Endothelial cell of hepatic sinusoid (primary cell): ENCODE results near the gene PDE5A.
"Not testable (repeated sequence)": the region's sequence is repeated elsewhere in the genome, so short reads cannot be mapped to it uniquely, and the experiment has no call there.

Source experiments
- in situ Hi-C: cut with HindIII; loops from 2 replicates; pipeline ENCODE4 v1.10.0; 2017; ENCODE audit warnings: low sequenced_read_pairs

PDE5A gene

GRCh38 chr4:119628281-119629141 is at the start of gene PDE5A:
Gene PDE5A, minus strand, starts transcription at chr4:119628804. Its CDS starts 133 bp downstream, at chr4:119628671.
- in situ Hi-C loops, result no loop called here

GRCh38 chr4:119676101-119676500 is 47.5 kb upstream of the PDE5A start:
- in situ Hi-C loops, result loop anchor here (5.0 kb wide), 1 partner anchor 34 kb away; no protein-coding TSS in a partner anchor

GRCh38 chr4:119675391-119675790 is 46.8 kb upstream of the PDE5A start:
- in situ Hi-C loops, result loop anchor here (5.0 kb wide), 1 partner anchor 33 kb away; no protein-coding TSS in a partner anchor

- in situ Hi-C loops, result no loop called here
Measured at GRCh38 chr4:119672938-119673337, 44.3 kb upstream of the PDE5A start.

DNA sequence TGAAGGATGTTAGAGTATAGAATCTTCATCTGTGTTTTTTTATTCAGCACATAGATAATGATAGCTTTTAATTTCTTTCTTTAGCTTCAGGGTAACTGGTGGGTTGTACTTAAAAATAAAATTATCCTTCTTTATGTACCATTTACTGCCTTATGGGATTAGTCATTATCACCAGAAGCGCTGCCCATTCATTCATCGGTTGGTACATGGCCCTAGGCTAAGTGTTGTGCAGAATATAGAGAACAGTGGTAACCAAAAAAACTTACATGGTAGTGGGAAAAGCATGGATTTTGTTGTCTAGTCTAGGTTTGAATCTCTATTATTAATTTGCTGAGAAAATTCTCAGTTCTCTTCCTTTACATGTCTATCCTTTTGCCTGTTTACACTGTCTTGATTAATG is 43.5 kb upstream of the PDE5A start:
- in situ Hi-C loops, result no loop called here

- in situ Hi-C loops, result no loop called here
Measured at GRCh38 chr4:119671205-119671604, 42.6 kb upstream of the PDE5A start.

DNA sequence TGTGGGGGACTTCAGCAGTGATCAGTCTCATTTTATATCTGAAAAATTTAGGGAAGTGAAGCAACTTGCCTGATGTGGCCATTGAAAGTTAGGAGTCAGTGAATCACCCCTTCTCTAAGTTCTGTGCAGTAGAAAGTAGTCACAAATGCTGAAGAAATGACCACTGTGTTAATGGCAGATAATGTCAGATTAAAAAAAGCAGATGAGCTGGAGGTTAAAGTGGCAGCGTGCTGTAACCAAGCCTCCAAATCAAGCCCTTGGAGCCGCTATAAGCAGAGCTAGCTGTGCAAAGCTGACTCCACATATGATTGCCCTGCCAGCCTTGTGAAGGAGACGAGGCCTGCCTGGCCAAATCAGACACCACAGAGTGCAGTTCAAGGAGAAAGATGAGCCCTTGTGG is 39.2 kb upstream of the PDE5A start:
- in situ Hi-C loops, result no loop called here

GRCh38 chr4:119666653-119667091 is 38.1 kb upstream of the PDE5A start:
- in situ Hi-C loops, result no loop called here

GRCh38 chr4:119665752-119666151 is 37.1 kb upstream of the PDE5A start:
- in situ Hi-C loops, result no loop called here

GRCh38 chr4:119664168-119664907 is 35.7 kb upstream of the PDE5A start:
- in situ Hi-C loops, result no loop called here

DNA sequence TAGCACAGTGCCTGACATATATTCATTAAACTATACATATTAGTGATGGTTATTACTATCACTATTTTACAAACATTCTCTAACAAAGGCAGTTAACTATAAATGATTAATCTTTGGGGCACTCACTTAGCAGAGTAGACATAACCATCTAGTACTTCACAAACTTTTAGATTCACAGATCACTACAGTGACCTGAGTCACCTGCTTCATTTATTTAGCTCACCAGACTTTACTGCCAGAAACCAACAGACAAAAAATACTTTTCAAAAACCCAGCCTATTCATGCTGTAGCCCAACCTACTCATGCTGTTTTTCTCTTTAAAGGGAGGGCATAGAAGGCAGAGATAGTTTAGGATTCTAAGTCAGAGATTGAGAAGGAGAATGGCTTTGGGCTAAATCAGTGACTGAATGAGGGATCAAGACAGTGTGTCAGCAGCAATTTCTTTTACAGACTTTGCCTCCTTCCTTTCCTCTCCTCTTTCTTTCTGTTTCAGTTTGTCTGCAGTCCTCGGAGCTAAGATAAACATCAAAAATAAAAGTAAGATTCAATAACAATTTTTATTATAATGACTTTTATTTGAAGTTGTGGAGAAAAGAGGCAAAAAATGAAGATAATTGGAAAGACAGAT is 34.7 kb upstream of the PDE5A start:
- in situ Hi-C loops, result no loop called here

- in situ Hi-C loops, result not testable (repeated sequence)
Measured at GRCh38 chr4:119662612-119663011, 34.0 kb upstream of the PDE5A start.

- in situ Hi-C loops, result no loop called here
Measured at GRCh38 chr4:119661231-119661630, 32.6 kb upstream of the PDE5A start.

DNA sequence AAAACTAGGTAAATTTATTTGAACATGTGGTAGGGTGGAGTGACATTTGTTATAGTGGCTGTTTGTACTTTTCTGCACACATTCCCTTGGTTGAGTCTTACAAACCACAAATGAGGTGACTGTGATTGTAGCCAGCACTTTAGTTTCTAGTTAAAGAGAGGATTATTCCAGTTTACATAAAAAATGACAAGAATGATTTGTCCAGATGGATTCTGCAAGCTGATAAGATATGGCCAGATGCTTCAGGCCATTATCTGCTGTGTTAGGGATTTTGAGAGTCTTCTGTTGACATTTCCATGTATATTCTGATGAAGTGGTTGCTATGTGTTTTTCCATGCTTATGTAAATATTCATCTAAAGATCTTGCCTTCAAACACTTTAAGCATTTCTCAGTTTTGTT is 31.0 kb upstream of the PDE5A start:
- in situ Hi-C loops, result no loop called here

GRCh38 chr4:119657111-119657611 is 28.6 kb upstream of the PDE5A start:
- in situ Hi-C loops, result no loop called here

- in situ Hi-C loops, result no loop called here
Measured at GRCh38 chr4:119656342-119656741, 27.7 kb upstream of the PDE5A start.

GRCh38 chr4:119655111-119655837 is 26.7 kb upstream of the PDE5A start:
- in situ Hi-C loops, result no loop called here

GRCh38 chr4:119653990-119654389 is 25.4 kb upstream of the PDE5A start:
- in situ Hi-C loops, result no loop called here

DNA sequence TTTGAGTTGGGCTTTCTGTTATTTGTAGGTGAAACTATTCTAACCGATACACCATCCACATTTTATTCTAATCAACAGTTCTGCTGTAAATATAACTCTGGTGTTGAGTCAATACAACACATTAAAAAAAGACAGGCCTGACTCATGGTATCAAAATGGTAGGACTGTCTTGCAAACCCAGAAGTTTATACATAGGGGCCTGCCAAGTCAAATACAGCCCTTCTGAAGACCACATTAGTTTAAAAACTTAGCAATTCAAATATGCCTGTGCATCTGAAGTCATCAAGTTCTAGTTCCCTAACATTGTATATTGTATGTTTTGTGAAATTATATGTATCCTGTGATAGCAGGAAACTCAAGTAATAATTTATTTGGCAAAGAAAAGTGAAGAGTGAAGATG is 24.4 kb upstream of the PDE5A start:
- in situ Hi-C loops, result no loop called here

DNA sequence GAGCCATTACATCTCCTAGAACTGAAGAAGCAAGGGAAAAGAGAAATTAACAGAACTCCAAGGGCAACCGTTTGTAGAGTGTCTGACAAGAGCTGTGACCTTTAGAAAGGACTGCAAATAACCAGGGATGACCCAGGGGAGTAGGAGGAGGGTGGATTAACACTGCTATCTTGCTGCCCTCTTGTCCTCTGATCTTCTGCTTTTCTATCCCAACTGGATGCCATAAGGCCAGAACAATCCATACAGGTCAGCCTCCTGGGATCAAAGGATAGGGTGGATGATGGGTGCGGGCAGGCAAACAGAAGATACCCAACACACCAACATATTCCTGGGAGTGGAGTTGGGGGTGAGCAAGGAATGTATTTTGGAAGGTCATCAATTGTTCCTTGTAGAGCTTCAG is 19.8 kb upstream of the PDE5A start:
- in situ Hi-C loops, result no loop called here

- in situ Hi-C loops, result no loop called here
Measured at GRCh38 chr4:119647558-119647957, 19.0 kb upstream of the PDE5A start.
